K562 (cell line): ENCODE results near the gene PRKG2.

Source experiments
- CTCF ChIP-seq, 3 experiments: IDR thresholded peaks in 2 of 3; conservative IDR thresholded peaks in 1 of 3; 2 replicates each; pipeline ENCODE4 v1.5.1; 2011 to 2012; ENCODE audit warnings: low read length in 3 of 3, mild to moderate bottlenecking in 3 of 3, control low read depth in 2 of 3, improper control_type of control experiment in 1 of 3, inconsistent platforms in 1 of 3, low read depth in 1 of 3, mixed read lengths in 1 of 3, moderate library complexity in 1 of 3; ENCODE audit not compliant: insufficient read depth in 2 of 3
- DACH1 ChIP-seq: fragments of 450-650 bp; IDR thresholded peaks from 2 replicates; pipeline ENCODE4 v1.6.1; 2018; ENCODE audit not compliant: partially characterized antibody
- ETS1 ChIP-seq: conservative IDR thresholded peaks from 2 replicates; pipeline ENCODE4 v1.6.1; 2011; ENCODE audit warnings: low read depth, mild to moderate bottlenecking, low read length; ENCODE audit not compliant: control insufficient read depth
- JUND ChIP-seq, 2 experiments: IDR thresholded peaks; 2 replicates in 1 of 2; 3 replicates in 1 of 2; pipeline ENCODE4 v1.6.1; 2011; ENCODE audit warnings: borderline replicate concordance in 2 of 2, low read depth in 2 of 2, low read length in 2 of 2, improper control_type of control experiment in 1 of 2, missing biosample characterization in 1 of 2, missing genetic modification characterization in 1 of 2, missing genetic modification reagents in 1 of 2
- MAZ ChIP-seq, 2 experiments: fragments of 450-650 bp in 1 of 2; sonication (generic) in 1 of 2; formaldehyde crosslinking; IDR thresholded peaks in 1 of 2; conservative IDR thresholded peaks in 1 of 2; 2 replicates each; pipeline versions ENCODE4 v1.4.0 to v1.5.0; 2020; ENCODE audit warnings: mild to moderate bottlenecking in 1 of 2, missing genetic modification reagents in 1 of 2
- PBX2 ChIP-seq, 2 experiments: IDR thresholded peaks in 1 of 2; conservative IDR thresholded peaks in 1 of 2; 2 replicates each; pipeline ENCODE4 v1.6.1; 2016; ENCODE audit warnings: low read depth in 2 of 2, mild to moderate bottlenecking in 1 of 2, missing compliant biosample characterization in 1 of 2, missing genetic modification characterization in 1 of 2, moderate library complexity in 1 of 2
- PHF8 ChIP-seq: fragments of 200-600 bp; sonication (generic); IDR thresholded peaks from 2 replicates; pipeline ENCODE4 v1.6.1; 2012; ENCODE audit warnings: mixed run types, mild to moderate bottlenecking, inconsistent platforms, low read length, moderate library complexity, borderline replicate concordance
- PURB ChIP-seq: sonication (generic); formaldehyde crosslinking; IDR thresholded peaks from 2 replicates; pipeline ENCODE4 v1.9.0; 2021; ENCODE audit warnings: low read depth, mild to moderate bottlenecking, missing genetic modification reagents
- SIRT6 ChIP-seq: IDR thresholded peaks from one replicate; pipeline ENCODE4 v1.6.1; 2012; ENCODE audit warnings: low read depth, mild to moderate bottlenecking, control low read depth, inconsistent platforms, low read length, moderate library complexity
- TARDBP ChIP-seq: fragments of 450-650 bp; IDR thresholded peaks from 2 replicates; pipeline ENCODE4 v1.6.1; 2016
- ZFP91 ChIP-seq: sonication (generic); formaldehyde crosslinking; IDR thresholded peaks from 2 replicates; pipeline ENCODE4 v1.8.0; 2022; ENCODE audit warnings: mild to moderate bottlenecking, missing genetic modification reagents
- ZNF277 ChIP-seq: fragments of 250-450 bp; sonication (Bioruptor Pico); IDR thresholded peaks from 2 replicates; pipeline ENCODE4 v1.8.0; 2022; ENCODE audit warnings: inconsistent platforms, mild to moderate bottlenecking, moderate library complexity, borderline replicate concordance
- ZNF384 ChIP-seq: IDR thresholded peaks from 2 replicates; pipeline ENCODE4 v1.6.1; 2012; ENCODE audit warnings: low read depth, low read length, improper control_type of control experiment
- ZNF586 ChIP-seq: fragments of 450-650 bp; formaldehyde crosslinking; conservative IDR thresholded peaks from 2 replicates; pipeline ENCODE4 v1.4.0; 2020; ENCODE audit warnings: mild to moderate bottlenecking, moderate library complexity

- no peak for TF ChIP-seq DACH1
- no peak for TF ChIP-seq ZNF277 (CRISPR knock-in tag)
- TF ChIP-seq PHF8, result no peak
- TF ChIP-seq SIRT6, result no peak
- no peak for TF ChIP-seq ZNF384
- TF ChIP-seq ETS1, result no peak
- no peak for TF ChIP-seq PURB (CRISPR knock-in tag)
- TF ChIP-seq CTCF (IDR thresholded peaks at IDR 0.05 in 2 of 3, conservative IDR thresholded peaks at IDR 0.05 in 1 of 3; ENCODE audit: insufficient read depth in 2 of 3, low read depth in 1 of 3, low read length in 3 of 3), result no peak
- no peak for TF ChIP-seq ZFP91 (CRISPR knock-in tag)
- no peak for TF ChIP-seq MAZ (CRISPR knock-in tag; conservative IDR thresholded peaks at IDR 0.05 in 1 of 2, IDR thresholded peaks at IDR 0.05 in 1 of 2)
- no peak for TF ChIP-seq PBX2 (CRISPR knock-in tag; IDR thresholded peaks at IDR 0.05; ENCODE audit: low read depth)
- no peak for TF ChIP-seq PBX2 (tag; conservative IDR thresholded peaks at IDR 0.05; ENCODE audit: low read depth)
- no peak for TF ChIP-seq TARDBP
- TF ChIP-seq ZNF586, result no peak
- no peak for TF ChIP-seq JUND (IDR thresholded peaks at IDR 0.05; ENCODE audit: borderline replicate concordance, low read depth, low read length)
- TF ChIP-seq JUND (tag; IDR thresholded peaks at IDR 0.05; ENCODE audit: borderline replicate concordance, low read depth, low read length), result no peak
These were observed 16.4 kb downstream of the PRKG2 start for GRCh38 chr4:81198609-81199008.
